Measurements from ENCODE around the gene KCTD6. TPM values are rescaled to one million over a fixed set of nuclear protein-coding genes. Genes with fewer than 3 reads are reported as not detected.
A peak's percentile ranks its signal among the peaks of the same experiment; 100 is the strongest.

Gene KCTD6
- total RNA-seq, 1 experiment from 2014 or later = 14.2 TPM

DNA sequence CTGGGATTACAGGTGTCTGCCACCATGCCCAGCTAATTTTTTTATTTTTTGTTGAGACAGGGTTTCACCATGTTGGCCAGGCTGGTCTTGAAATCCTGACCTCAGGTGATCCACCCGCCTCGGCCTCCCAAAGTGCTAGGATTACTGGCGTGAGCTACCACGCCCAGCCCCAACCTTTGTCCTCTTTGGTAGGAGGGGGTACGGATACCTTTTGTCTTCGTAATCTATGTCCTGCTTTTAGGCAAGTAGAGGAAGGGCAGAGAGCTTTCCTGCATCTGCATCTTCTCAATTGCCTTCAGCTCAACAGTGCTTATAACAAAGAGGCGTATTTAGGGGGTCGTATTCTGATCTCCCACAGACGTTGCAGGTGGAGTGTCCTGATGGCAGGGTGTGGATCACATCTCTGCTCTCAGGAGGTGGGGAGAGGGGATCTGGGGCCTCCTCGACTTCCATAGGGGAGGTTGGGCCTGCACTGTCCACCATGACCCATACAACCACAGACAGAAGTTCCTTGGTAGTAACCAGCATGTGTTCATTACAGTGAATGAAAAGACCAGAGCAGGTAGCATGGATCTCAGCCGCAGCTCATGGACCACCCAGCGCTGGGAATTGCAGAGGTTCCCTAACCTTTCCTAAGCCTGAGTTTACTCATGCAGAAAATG lies 21.4 kb upstream of the KCTD6 start:
- Histone ChIP-seq H3K27ac (ENCODE audit: low read depth, low read length, poor library complexity, severe bottlenecking) (peak overlapping the region; percentile 87), H3K36me3 (ENCODE audit: insufficient read depth, low read length, poor library complexity, severe bottlenecking) (no peaks in the 10 kb centered on the region), H3K4me1 (ENCODE audit: insufficient read depth, low read length, poor library complexity, severe bottlenecking) (peaks cover 31% of the 10 kb centered on the region), H3K9me3 (ENCODE audit: low read depth, low read length, poor library complexity, severe bottlenecking) (no peaks in the 10 kb centered on the region), H3K27me3 (replicated peaks; ENCODE audit: insufficient read depth, low read depth, low read length, poor library complexity) (no peaks in the 10 kb centered on the region), H3K4me3 (ENCODE audit: low read depth, low read length, poor library complexity, severe bottlenecking) (no peak overlapping the region)
- intact Hi-C loops (cut with micrococcal nuclease; ENCODE audit: unreplicated experiment) = no loop called here
- DNase-seq (ENCODE audit: low spot score) = no peak
- ChIA-PET CTCF (no interaction called here), POLR2A (ENCODE audit: low non-redundant PET) (no interaction called here)
- BruUV-seq (replicated peaks) = no TSS peak
- TF ChIP-seq EZH2 (IDR thresholded peaks at IDR 0.05; ENCODE audit: borderline replicate concordance, low read depth, low read length, poor library complexity, severe bottlenecking) = no peak
- TF ChIP-seq, protein P1, sequence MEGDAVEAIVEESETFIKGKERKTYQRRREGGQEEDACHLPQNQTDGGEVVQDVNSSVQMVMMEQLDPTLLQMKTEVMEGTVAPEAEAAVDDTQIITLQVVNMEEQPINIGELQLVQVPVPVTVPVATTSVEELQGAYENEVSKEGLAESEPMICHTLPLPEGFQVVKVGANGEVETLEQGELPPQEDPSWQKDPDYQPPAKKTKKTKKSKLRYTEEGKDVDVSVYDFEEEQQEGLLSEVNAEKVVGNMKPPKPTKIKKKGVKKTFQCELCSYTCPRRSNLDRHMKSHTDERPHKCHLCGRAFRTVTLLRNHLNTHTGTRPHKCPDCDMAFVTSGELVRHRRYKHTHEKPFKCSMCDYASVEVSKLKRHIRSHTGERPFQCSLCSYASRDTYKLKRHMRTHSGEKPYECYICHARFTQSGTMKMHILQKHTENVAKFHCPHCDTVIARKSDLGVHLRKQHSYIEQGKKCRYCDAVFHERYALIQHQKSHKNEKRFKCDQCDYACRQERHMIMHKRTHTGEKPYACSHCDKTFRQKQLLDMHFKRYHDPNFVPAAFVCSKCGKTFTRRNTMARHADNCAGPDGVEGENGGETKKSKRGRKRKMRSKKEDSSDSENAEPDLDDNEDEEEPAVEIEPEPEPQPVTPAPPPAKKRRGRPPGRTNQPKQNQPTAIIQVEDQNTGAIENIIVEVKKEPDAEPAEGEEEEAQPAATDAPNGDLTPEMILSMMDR (conservative IDR thresholded peaks at IDR 0.05; ENCODE audit: low read depth, low read length) = no peak

DNA sequence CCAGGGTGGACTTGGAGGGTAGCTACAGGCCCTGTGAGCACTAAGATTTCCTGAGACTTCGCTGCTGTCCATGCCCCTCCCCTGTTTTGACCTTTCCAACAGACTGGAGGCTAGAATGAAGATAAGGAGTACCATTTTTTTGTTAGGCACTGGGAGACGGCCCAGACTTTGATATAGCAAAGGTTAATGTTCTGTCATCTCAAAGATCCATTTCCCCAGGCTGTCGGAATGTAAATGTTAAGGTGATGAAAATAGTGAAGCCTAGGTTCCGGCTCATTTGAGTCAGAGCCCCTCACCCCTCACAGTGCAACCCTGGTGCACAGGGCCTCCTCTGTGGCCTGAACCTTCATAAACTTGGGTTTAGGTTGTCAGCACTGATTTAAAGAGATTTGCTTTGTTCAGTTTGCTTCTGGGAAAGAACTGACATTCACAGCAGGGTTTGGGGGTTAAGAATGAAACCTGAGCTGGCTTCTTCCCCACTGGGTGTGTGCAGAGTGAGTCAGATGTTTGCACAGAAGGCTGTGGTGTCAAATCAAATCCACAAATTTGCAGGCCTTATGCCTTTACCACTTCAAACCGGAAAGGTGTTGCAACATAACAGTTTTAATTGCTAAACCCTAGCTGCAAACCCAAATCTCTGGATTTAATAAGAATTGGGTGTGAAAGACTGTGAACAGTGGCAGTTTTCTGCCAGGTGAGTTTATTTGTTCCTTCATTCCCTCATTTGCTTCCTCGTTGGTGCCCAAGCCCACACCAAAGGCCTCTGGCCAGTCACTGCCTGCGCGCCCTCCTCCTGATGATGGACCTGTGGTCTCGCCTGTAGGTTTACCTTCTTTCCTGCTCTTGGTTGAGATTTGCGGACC lies 20.6 kb upstream of the KCTD6 start:
- no peak for TF ChIP-seq EZH2 (IDR thresholded peaks at IDR 0.05; ENCODE audit: borderline replicate concordance, low read depth, low read length, poor library complexity, severe bottlenecking)
- TF ChIP-seq, protein P1 (conservative IDR thresholded peaks at IDR 0.05; ENCODE audit: low read depth, low read length) = no peak
- BruUV-seq (replicated peaks) = no TSS peak
- peak overlapping the region; percentile 87 for H3K27ac ChIP-seq (ENCODE audit: low read depth, low read length, poor library complexity, severe bottlenecking)

DNA sequence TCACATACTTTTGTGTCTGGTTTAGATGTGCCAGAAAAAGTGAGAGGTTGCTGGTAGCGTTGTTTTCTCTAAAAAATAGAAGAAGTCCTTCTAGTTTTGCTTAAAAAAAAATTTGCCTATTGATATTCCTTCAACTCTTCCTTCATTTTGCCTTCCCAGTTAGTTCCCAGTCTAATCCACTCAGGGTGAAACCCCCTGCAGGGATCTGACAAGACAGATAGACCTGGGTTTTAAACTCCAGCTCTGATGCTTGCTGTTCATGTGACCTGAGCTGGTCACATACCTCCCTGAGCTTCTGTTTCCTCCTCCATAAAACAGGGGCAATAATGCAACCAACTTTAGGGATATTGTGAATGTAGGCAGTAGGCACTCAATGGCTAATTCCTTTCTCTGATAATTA lies 18.6 kb upstream of the KCTD6 start:
- POLR2A ChIA-PET (ENCODE audit: low non-redundant PET) = no interaction called here
- TF ChIP-seq EZH2 (IDR thresholded peaks at IDR 0.05; ENCODE audit: borderline replicate concordance, low read depth, low read length, poor library complexity, severe bottlenecking) = no peak
- TF ChIP-seq, protein P1 (conservative IDR thresholded peaks at IDR 0.05; ENCODE audit: low read depth, low read length) = no peak
- peaks cover 31% of the 10 kb centered on the region for H3K4me1 ChIP-seq (ENCODE audit: insufficient read depth, low read length, poor library complexity, severe bottlenecking)
- H3K27ac ChIP-seq (ENCODE audit: low read depth, low read length, poor library complexity, severe bottlenecking) = peak overlapping the region; percentile 30
- no peaks in the 10 kb centered on the region for H3K36me3 ChIP-seq (ENCODE audit: insufficient read depth, low read length, poor library complexity, severe bottlenecking)
- no peaks in the 10 kb centered on the region for H3K27me3 ChIP-seq (replicated peaks; ENCODE audit: insufficient read depth, low read depth, low read length, poor library complexity)
- intact Hi-C loops (cut with micrococcal nuclease; ENCODE audit: unreplicated experiment) = no loop called here
- CTCF ChIA-PET = interaction anchor here (0.6 kb wide), 1 partner anchor 95 kb away, joined by 16 read pairs; no protein-coding TSS in a partner anchor
- no peak overlapping the region for H3K4me3 ChIP-seq (ENCODE audit: low read depth, low read length, poor library complexity, severe bottlenecking)
- no peak for DNase-seq (ENCODE audit: low spot score)
- H3K9me3 ChIP-seq (ENCODE audit: low read depth, low read length, poor library complexity, severe bottlenecking) = no peaks in the 10 kb centered on the region
- BruUV-seq (replicated peaks) = no TSS peak

More for the DNA sequence above, 20.6 kb upstream of the KCTD6 start:
- Histone ChIP-seq H3K27me3 (replicated peaks; ENCODE audit: insufficient read depth, low read depth, low read length, poor library complexity) (no peaks in the 10 kb centered on the region), H3K36me3 (ENCODE audit: insufficient read depth, low read length, poor library complexity, severe bottlenecking) (no peaks in the 10 kb centered on the region), H3K4me1 (ENCODE audit: insufficient read depth, low read length, poor library complexity, severe bottlenecking) (peaks cover 31% of the 10 kb centered on the region), H3K4me3 (ENCODE audit: low read depth, low read length, poor library complexity, severe bottlenecking) (no peak overlapping the region), H3K9me3 (ENCODE audit: low read depth, low read length, poor library complexity, severe bottlenecking) (no peaks in the 10 kb centered on the region)
- peak; percentile 87 for DNase-seq (ENCODE audit: low spot score)
- ChIA-PET POLR2A (ENCODE audit: low non-redundant PET) (no interaction called here), CTCF (no interaction called here)
- intact Hi-C loops (cut with micrococcal nuclease; ENCODE audit: unreplicated experiment) = no loop called here

All from A673 (cell line).